ENCODE data around the gene KRT40.
"Not testable (repeated sequence)": the region's sequence is repeated elsewhere in the genome, so short reads cannot be mapped to it uniquely, and the experiment has no call there.

The KRT40 gene

GRCh38 chr17:40984226-40984625 is at the start of gene KRT40:
TSS of gene KRT40 (minus strand) at chr17:40984326. CDS start at chr17:40984273, 53 bp downstream.
- no peak for ATAC-seq

GRCh38 chr17:41029633-41030245 is 45.6 kb upstream of the KRT40 start, which contains the start of gene KRTAP1-4:
TSS of gene KRTAP1-4 (minus strand) at chr17:41030195. CDS start at chr17:41030078, 117 bp downstream.
- no peak for ATAC-seq

- no peak for ATAC-seq
Measured at GRCh38 chr17:41026715-41027471, 42.8 kb upstream of the KRT40 start, which contains the start of gene KRTAP1-5. TSS of gene KRTAP1-5 (minus strand) at chr17:41027208. CDS start at chr17:41027155, 53 bp downstream.

GRCh38 chr17:41024697-41025096 is 40.6 kb upstream of the KRT40 start:
- no peak for ATAC-seq

DNA sequence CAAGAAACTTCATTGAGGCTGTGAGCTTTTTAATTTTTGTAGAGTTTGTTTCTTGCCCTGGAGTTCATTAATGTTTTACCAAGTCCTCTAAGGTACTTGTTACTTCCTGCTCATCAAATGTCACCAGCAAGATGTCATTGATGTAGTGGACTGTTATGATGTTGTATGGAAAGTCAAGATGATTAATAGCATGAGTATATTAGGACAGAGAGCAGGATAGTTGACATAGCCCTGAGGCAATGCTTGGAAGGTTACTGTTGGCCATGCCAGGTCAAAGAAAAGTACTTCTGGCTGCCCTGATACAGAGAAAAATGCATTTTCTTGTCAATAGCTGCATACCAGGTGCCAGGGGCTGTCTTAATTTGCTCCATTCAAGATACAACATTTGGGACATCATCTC is 36.2 kb upstream of the KRT40 start:
- ATAC-seq: no peak

- ATAC-seq: no peak
Measured at GRCh38 chr17:41019415-41019814, 35.3 kb upstream of the KRT40 start.

DNA sequence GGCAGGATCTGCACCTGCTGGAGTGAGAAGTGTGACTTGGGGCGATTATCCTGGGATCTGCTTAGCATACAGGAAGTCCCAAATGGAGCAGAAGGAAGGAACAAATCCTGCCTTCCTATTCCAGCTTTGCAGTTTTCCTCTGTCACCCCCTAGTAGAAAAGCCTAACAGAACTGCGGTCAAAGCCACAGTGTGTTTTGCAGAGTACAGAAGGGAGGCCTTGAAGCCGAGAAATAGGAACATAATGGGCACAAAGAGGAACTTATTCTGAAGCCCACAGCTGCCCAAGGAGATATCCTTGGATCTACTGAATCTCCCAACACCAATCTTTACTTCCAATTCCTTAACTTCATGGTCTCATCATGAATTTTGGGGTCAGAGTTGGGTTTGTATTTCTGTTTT is 34.4 kb upstream of the KRT40 start:
- ATAC-seq: no peak

- ATAC-seq: no peak
Measured at GRCh38 chr17:41016578-41017215, 32.6 kb upstream of the KRT40 start.

DNA sequence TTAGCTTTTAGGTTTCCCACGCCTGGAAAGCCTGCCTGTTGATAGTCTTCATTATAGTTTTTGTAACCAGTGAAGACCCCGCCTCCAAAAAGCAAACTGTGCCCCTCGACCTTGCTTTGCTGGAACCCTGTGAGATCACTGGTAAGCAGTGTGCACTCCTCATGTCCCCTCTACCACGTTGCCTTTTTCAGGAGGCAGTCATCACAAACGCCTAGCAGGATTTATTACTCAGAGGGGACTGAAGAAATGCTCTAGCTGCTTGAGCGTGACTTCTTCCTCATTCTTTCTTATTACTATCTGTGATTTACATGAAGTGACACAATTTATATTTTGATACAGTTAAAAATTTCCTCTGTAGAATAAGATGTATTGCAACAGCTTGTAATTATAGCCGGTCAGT is 31.3 kb upstream of the KRT40 start:
- ATAC-seq: no peak

- no peak for ATAC-seq
Measured at GRCh38 chr17:41013606-41014005, 29.5 kb upstream of the KRT40 start.

DNA sequence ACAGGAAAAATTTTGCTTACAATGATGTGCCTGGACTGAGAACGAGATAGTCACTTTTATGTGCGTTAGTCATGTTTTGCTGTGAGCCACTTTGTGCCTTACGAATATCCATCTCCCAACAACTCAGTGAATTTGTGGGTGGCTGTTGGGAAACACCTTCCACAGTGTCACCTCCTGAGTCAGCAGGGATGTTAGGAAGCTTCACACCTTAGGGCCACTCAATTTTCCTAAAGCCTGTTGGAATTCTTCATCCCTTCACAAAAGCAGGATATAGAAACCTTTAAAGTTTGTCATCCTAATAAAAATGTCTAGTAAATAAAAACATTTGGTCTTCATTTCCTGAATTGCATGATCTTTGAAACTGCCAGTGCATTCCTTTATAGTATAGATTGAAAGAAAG is 29.1 kb upstream of the KRT40 start:
- ATAC-seq: no peak

- no peak for ATAC-seq
Measured at GRCh38 chr17:41012326-41013120, 28.4 kb upstream of the KRT40 start.

GRCh38 chr17:41010441-41010840 is 26.3 kb upstream of the KRT40 start:
- ATAC-seq: no peak

DNA sequence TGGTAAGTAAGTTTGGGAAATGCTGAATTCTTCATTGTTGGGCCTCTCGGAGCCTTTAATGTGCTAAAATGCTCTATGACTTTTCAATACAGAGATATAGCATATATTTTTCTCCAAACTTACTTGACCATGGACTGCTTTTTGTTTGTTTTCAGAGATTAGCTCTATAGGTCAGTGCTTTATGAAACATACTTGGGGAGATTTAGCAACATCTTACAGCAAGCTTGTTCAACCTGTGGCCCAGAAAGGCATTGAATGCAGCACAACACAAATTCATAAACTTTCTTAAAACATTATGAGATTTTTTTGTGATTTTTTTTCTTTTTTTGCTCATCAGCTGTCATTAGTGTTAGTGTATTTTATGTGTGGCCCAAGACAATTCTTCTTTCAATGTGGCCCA is 25.8 kb upstream of the KRT40 start:
- no peak for ATAC-seq

DNA sequence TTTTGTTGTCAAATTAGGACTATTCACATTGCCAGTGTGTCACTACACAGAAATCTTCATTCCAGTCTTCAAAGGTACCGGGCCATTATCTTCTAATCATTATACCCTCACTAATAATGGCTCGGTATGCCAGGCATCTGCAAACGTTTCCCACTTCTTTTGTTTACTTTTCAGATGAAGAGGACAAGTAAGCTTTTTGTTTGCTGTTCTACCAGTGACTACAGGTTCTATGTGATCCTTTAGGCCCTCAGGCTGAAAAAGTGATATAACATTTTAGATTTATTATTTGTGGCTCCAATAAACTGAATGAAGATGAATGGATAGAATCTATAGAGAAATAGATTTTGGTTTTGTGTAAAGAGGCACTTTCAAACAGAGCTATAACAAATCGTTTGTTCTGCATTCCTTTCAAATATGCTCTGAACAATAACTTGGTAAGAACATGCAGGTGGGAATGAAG is 25.2 kb upstream of the KRT40 start:
- no peak for ATAC-seq

GRCh38 chr17:41008811-41009210 is 24.7 kb upstream of the KRT40 start, which contains the start of gene KRTAP3-1:
TSS of gene KRTAP3-1 (minus strand) at chr17:41009128. CDS start at chr17:41009074, 54 bp downstream.
- no peak for ATAC-seq

DNA sequence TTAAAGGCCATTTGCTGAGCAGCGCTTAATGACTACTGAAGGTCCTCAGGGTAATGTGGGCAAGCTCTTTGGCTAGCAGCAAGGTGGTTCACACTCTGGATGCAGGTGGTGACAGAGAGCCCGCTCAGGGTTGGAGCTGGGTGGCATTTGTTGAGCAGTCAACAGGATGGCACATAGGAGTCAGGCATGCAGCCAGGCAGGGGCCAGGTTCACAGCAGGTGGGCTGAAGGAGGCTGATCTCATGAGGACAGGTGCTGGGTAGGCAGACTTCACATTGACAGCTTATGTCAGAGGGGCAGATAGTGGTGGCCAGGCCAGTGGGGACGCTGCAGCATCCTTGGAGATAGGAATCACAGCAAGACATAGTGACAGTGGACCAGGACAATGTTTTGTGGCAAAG is 20.3 kb upstream of the KRT40 start:
- ATAC-seq: no peak

GRCh38 chr17:41003926-41004325 is 19.8 kb upstream of the KRT40 start:
- ATAC-seq: no peak

DNA sequence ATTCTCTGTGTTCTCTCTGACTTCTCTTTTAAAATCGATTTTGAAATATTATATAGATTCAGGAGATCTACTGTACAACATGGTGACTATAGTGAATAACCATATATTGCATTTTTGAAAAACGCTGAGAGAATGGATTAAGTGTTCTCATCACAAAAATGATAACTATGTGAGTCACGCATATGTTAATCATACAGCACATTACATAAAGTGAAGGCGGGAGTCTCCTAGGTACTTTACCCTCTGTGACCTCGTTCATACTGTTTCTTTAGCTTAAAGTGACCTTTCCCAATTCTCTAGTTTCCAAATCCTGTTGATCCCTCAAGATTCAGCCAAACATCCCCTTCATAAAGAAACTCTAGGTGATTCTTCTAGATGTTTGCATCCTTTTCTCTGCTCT is 18.7 kb upstream of the KRT40 start:
- ATAC-seq: no peak

DNA sequence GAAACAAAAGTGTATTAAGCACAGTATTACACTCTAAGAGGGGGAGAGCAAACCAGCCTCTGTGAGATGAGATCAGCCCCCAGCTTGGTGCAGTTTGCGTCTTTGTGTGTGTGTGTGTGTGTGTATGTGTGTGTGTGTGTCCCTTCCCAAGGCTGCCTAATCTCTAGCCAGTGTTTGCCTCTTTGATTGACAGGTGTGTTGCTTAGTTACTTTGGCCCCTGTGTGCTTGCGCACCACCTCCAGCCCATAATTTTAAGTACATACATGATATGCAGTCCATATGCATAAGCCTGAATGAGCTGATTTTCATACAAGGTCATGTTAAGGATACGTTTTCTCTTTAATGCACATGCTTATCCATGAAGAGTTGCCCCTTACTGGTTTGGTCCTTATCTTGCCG is 17.7 kb upstream of the KRT40 start:
- ATAC-seq: no peak

GRCh38 chr17:40999563-40999962 is 15.4 kb upstream of the KRT40 start, which contains the start of gene KRTAP3-2:
TSS of gene KRTAP3-2 (minus strand) at chr17:40999906. CDS start at chr17:40999853, 53 bp downstream.
- ATAC-seq: not testable (repeated sequence)

DNA sequence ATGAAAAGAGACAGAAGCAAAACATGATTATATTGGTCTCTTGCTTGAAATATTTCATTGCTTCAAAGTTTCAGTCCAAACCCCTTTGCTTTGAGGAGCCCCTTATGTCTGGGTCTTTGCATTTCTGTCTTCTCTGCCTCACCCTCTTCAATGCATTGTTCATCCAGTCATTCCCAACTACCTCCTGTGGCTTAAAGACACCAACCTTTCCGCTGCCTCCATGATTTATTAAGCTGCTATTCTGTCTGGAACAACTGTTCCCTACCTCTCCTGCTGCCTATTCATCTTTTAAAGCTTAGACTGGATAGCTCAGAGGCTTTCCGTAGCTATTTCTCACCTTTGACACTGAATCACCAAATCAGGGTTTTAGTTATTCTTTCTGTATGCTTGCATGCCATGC is 13.2 kb upstream of the KRT40 start:
- no peak for ATAC-seq

GRCh38 chr17:40996829-40997228 is 12.7 kb upstream of the KRT40 start:
- ATAC-seq: no peak
